ENCODE results near the gene NXPE1.

DNA sequence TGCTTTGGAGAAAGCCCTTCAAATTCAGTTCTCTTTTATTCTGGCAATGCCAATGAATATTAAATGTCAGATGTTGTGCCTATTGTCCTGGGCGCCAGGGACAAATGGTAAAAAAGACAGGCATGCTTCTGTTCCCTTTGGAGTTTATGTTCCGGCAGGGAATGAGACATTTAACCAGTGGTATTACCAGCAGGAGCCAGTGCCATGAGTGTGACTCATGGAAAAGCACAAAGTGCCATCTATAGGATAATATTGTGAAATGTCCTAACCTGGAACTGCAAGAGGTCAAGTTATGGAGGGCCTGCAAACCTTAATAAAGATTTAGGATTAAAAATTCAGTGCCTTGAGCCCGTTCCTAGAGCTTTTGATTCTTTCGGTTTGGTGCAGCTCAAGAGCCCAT is 80.9 kb downstream of the NXPE1 start:
- TF ChIP-seq, protein P1, sequence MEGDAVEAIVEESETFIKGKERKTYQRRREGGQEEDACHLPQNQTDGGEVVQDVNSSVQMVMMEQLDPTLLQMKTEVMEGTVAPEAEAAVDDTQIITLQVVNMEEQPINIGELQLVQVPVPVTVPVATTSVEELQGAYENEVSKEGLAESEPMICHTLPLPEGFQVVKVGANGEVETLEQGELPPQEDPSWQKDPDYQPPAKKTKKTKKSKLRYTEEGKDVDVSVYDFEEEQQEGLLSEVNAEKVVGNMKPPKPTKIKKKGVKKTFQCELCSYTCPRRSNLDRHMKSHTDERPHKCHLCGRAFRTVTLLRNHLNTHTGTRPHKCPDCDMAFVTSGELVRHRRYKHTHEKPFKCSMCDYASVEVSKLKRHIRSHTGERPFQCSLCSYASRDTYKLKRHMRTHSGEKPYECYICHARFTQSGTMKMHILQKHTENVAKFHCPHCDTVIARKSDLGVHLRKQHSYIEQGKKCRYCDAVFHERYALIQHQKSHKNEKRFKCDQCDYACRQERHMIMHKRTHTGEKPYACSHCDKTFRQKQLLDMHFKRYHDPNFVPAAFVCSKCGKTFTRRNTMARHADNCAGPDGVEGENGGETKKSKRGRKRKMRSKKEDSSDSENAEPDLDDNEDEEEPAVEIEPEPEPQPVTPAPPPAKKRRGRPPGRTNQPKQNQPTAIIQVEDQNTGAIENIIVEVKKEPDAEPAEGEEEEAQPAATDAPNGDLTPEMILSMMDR (IDR thresholded peaks at IDR 0.05), result no peak
- TF ChIP-seq POLR2A (IDR thresholded peaks at IDR 0.05), result no peak
